Stimulated activated CD8-positive, alpha-beta memory T cell treated with anti-CD3 and anti-CD28 coated beads, Interleukin-7, amount 100 ng/mL, for 48 hours (primary cell): ENCODE results near the gene CES2.
"Not testable (repeated sequence)": the region's sequence is repeated elsewhere in the genome, so short reads cannot be mapped to it uniquely, and the experiment has no call there.

Experiments
- DNase-seq, 2 donors: peaks; one replicate each; pipeline ENCODE4 v3.0.0-alpha.2; 2020; ENCODE audit warnings: low read depth in 1 of 2; ENCODE audit errors: extremely low read depth in 1 of 2

The CES2 gene, protein sequence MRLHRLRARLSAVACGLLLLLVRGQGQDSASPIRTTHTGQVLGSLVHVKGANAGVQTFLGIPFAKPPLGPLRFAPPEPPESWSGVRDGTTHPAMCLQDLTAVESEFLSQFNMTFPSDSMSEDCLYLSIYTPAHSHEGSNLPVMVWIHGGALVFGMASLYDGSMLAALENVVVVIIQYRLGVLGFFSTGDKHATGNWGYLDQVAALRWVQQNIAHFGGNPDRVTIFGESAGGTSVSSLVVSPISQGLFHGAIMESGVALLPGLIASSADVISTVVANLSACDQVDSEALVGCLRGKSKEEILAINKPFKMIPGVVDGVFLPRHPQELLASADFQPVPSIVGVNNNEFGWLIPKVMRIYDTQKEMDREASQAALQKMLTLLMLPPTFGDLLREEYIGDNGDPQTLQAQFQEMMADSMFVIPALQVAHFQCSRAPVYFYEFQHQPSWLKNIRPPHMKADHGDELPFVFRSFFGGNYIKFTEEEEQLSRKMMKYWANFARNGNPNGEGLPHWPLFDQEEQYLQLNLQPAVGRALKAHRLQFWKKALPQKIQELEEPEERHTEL

DNA sequence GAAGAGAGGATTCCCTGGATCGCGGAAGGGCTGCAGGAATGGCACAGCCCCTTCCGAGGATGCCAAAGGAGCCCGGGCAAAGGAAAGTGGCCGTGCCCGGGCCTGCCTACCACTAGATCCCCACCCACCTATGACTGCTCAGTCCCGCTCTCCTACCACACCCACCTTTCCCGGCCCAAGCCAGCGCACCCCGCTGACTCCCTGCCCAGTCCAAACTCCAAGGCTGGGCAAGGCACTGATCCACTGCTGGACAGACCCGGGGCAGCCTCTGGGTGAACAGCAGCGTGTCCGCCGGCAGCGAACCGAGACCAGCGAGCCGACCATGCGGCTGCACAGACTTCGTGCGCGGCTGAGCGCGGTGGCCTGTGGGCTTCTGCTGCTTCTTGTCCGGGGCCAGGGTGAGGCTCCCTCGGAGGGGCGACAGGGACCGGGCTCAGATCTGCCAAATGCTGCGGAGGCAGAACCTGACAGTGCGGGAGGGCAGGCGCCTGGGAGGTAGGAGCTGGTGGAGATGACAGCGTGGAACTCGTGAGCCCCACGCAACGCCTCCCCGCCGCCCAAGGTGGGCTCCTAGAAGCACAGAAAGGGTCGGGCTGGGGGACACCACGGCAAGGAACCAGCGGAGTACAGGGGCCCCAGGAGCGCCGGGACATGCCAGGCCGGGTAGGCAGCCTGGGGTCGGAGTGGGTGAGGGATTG lies at the start of gene CES2:
TSS of gene CES2 (plus strand) at position 203 of the 698 bp plus-strand sequence. CDS start at position 323, 120 bp downstream.
- no peak for DNase-seq

DNA sequence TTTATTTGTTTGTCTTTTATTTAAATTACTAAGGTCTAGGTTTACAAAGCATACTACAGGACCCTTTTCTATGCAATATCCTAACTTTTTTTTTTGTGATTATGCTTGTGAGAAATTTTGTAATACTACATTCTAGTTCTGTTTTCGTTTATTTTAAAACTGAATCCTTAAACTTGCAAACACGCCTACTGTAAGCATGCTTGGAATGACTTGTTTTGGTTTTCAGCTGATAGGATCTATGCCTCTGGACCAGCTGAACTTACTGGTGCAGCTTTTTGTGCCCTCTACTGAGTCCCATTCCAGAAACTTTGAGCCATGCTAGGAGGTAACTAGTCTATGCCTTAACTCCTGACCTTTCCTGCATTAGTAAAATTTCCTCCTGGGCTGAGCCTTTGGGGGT lies 49.0 kb upstream of the CES2 start:
- no peak for DNase-seq

DNA sequence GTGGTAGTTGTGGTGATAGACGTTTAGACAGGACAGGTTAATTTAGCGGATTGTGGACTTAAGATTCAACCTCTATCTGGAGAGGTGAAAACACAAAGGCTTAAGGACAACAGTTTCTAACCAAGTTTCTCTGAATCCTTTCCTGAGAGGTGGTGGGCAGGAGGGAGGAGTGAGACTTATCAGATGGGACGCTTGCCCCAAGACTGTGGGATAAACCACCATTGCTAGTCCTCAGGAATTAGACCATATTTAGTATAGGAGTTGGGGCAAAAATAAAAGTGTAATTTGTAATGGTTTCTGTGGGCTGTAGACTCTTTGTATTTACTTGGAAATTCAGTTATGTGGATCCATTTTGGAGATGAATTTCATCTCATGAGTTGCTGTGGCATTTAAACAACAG lies 48.4 kb upstream of the CES2 start:
- DNase-seq: no peak

DNA sequence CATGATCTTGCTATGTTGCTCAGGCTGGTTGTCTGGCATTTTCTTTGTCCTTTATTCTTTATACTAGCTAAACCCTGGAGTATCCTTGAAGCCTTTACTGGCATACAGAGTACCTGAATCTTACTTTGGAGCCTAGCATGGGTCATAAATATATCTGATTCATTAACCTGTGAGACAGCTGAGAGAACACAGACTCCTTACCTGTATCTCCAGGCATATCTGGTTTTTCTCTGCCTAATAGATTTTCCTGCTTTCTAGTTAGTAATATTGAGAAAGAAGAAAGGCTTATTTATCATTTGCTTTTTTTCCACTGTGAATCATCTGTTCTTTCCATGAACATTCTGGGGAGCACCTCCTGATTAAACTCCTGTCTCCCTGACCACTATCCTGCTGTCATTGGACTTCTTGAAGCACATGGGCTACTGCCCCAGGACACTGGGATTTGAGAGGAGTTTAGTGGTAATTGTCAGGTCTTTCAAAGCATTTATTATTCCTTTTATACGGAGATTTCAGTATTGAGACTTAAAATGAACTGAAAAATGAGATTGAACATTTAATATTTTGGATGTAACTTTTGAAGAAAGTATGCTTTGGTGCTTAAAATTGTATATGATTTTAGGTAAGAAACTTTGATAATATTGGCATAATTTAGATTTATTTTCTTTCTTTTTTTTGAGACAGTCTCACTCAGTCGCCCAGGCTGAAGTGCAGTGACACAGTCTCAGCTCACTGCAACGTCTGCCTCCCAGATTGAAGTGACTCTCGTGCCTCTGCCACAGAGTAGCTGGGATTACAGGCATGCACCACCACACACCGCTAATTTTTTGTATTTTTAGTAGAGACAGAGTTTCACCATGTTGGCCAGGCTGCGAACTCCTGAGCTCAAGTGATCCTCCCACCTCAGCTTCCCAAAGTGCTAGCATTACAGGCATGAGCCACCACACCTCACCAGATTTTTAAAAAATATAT lies 46.4 kb upstream of the CES2 start:
- DNase-seq: no peak

DNA sequence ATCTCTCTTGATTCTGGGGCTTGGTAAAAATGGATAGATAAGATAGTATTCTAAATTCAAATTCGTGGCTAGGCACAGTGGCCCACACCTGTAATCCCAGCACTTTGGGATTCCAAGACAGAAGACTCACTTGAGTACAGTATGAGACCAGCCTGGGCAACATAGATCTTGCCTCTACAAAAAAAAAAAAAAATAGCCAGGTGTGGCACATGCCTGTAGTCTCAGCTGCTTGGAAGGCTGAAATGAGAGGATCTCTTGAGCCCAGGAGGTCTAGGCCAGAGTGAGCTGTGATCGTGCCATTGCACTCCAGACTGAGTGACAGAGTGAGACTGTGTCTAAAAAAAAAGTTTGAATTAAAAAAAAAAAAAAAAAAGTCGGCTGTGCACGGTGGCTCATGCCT lies 45.7 kb upstream of the CES2 start:
- no peak for DNase-seq

DNA sequence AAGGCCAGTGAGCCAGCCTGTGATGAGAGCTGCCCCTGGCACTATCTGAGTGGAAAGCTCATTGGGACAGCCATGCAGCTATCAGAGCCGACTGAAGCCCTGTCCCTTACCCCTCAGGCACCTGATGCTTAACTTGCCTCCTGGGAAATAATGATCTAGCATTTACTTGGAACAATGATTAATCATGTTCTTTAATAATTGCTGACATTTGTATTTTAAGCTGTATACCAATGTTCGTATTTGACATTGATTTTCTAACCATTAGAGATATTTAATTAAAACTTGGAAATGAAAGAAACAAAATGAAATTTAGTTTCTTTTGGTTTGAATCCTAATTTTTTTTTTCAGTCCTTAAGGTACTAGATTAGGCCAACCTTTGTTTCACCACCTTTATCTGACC lies 44.5 kb upstream of the CES2 start:
- no peak for DNase-seq

DNA sequence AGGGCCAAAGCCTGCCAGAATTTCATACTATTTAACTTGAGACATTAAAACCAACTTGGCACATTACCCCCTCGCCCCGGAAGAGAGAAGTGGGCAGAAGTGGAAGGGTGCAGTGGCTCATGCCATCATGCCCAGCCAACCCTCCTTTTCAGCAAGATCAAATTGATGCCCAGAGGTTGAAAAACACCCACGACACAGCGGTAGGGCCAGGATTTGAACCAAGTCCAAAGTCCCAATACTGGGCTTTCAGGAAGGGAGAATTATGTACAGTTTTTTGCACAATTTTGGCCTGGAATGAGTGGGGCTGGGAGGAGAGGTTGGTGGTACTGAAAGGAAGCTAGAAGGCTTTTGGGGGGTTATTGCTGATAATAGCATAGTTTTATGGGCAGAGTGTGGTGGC lies 44.0 kb upstream of the CES2 start:
- no peak for DNase-seq

DNA sequence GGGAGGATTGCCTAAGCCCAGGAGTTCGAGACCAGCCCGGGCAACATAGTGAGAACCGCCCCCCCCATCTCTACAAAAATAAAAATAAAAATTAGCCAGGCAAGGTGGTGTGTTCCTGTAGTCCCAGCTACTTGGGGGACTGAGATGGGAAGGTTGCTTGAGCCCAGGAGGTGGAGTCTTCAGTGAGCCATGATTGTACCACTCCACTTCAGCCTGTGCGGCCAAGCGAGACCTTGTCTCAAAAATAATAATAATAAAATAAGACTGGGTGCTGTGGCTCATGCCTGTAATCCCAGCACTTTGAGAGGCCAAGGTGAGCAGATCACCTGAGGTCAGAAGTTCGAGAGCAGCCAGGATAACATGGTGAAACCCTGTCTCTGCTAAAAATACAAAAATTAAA lies 43.5 kb upstream of the CES2 start:
- DNase-seq: no peak

DNA sequence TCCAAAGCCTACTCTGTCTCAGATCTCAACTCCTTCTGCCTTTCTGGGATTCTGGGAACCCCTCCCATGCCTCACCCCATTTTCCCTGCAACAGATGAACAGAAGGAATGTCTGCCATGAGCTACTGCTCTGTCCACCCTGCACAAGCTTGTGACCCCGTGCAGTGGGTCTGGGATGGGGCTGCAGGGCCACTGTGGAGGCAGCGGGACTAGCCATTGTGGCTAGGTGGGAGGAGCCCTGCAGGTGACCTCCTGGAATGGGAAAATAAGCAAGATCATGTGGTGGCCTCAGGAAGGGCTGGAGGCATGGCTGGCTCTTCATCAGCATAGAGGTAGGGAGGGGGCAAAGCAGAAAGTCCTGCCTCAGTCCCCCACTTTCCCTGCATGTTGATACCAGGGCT lies 41.3 kb upstream of the CES2 start:
- DNase-seq: no peak

DNA sequence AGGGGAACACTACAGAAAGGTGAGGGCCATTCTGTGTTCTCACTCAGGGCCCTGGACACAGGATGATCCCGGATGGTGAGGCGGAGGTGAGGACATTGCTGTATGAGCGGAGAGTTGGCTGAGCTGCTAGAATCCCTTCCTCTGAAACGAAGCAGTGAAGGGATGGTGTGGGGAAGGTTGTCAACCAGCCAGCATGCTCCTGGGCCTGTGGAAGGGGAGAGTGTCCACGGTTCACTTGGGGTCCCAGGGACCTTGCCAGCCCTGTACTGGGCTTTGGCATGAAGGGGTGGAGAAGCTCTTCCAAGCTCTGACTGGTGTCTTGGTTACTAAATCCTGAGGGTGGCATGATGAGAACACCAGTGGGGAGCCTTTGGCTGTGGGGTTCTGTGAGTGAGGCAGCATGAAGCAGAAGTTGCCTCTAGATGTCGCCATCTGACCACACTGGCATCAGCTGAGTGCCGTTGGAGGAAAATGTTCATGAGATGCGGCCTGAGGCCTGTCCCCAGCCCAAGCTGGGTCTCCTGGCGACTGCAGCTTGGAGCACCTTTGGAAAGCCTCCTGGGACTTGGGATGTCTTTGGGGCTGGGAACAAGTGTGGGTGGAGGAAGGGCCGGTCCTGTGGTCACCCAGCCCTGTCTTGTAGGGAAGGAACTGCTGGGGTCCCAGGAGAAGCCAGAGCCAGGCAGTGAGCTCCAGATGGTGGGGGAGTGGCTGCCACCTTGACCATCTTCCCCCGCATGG lies 40.2 kb upstream of the CES2 start:
- no peak for DNase-seq

DNA sequence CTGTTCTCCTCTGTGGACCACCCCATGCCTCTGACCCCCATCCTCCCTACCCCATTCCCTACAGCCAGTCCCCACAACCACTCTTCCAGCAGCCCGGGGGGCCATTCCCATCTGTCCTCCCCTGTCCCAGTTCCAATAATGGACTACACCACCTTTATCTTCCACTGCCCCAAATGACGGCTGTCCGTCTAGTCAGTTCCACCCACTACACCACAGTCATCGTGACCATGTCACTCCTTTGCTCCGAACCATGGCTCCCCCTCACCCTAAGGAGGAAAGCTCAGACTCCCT lies 39.7 kb upstream of the CES2 start:
- DNase-seq: no peak

DNA sequence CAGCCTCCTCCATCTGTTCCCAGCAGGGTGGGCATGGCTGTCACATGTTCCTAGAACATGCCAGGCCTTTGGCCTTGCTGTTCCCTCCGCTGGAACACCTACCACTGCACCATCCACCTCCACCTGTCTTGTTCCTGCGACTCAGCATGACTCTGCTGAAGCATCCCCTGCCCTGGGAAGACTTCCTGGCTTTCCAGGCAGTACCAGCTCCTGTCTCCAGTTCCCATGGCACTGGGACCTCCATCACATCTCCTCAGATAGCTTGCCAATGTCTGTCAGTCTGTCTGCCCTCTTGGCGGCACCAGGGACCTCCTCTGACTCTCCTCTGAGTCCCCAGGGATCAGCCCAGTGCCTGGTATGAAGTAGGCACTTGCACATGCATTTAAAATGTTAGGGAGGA lies 39.3 kb upstream of the CES2 start:
- no peak for DNase-seq

DNA sequence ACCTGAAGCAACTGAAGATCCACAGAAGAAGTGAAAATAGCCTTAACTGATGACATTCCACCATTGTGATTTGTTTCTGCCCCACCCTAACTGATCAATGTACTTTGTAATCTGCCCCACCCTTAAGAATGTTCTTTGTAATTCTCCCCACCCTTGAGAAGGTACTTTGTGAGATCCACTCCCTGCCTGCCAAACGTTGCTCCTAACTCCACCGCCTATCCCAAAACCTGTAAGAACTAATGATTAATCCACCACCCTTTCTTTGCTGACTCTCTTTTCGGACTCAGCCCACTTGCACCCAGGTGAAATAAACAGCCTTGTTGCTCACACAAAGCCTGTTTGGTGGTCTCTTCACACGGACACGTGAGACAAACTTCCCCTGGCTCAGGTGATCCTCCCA lies 38.6 kb upstream of the CES2 start:
- DNase-seq: not testable (repeated sequence)

DNA sequence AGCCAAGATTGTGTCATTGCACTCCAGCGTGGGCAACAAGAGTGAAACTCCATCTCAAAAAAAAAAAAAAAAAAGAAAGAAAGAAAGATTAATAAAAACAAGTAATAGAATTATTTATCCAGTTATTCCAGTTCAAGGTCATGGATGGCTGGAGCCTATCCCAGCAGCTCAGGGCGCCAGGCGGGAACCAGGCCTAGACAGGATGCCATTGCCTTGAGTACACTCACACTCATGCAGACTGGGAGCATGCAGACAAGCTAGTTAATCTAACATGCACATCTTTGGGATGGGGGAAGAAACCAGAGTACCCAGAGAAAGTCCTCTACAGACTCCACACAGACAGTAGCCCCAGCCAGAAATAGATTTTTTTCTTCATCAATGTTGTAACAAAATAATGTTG lies 37.1 kb upstream of the CES2 start:
- DNase-seq: no peak

DNA sequence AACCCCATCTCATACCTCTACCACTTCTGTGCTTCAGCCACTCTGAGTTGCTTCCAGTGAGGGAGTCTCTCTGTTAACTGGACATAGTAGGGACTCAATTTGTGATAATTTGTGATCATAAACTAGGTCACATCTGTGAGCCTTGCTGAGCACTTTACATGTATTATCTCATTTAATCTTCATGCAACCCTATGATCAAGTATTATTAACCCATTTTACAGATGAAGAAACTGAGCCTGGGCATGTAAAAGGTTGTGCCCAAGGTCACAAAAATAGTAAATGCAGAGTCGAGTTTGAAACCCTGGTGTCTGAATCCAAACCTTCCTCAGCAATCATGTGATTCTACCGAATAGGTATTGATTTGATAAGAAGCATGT lies 36.4 kb upstream of the CES2 start:
- DNase-seq: no peak

DNA sequence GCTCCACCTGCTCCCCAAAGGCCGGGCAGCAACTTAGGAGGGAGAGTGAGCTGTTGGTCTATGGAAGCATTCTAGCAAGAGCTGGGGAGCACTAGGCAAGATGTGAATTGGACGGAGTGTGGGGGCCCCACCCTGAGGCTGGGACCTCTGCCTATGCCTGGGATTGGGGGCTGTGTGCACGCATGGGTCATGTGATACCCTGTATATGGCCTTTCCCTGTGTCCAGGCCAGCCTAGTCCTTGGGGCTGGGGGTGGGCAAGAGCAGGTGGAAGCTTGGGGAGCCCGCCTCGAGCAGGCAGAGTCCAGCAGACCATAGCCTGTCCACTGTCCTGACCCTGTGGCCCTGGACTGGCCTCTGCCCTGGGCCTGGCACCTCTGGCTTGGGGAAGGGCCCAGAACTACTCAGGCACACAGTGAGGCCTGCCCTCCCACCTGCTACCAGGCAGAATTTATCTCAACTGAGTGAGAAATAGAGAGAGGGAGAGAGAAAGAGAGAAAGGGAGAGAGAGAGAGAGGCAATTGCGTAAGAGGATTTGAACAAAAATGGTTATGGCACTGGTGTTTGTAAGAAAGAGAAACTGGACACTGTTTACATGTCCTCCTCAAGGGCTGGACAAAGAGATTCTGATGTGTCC lies 35.9 kb upstream of the CES2 start:
- no peak for DNase-seq

DNA sequence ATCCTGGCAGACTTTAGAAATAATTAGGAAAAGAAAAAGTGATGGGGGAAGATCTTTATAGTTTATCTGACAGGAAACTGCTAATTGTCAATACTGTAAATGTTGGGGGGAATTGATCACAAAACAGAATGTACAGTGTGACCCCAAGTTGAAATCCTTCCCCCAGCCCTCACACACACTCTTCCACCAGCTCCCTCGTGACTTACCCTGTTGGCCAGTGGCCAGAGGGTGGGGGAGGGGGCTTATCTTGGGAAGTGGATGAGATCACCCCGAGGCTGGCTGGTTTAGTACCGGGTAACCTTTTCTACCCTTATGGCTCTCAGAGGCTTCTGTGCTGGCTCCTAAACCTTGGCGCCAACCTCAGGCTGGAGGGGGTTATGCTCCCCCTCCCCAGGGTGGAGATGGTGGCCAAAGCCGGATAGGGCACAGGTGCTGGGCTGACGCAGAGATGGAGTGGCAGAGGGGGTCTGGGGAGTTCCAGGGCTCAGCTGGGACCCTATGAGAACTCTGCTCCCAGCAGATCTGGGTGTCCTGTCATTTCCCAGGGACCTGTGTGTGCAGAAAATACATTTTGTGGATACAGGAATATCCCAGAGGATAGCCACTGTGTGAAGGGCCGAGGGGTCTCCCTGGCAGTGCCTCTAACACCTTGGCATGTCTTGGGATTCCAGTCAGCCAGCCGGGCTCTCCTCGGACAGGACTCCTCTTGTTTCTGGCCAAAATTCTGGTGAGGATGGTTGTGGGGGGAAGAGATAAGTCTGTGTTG lies 35.2 kb upstream of the CES2 start:
- no peak for DNase-seq

DNA sequence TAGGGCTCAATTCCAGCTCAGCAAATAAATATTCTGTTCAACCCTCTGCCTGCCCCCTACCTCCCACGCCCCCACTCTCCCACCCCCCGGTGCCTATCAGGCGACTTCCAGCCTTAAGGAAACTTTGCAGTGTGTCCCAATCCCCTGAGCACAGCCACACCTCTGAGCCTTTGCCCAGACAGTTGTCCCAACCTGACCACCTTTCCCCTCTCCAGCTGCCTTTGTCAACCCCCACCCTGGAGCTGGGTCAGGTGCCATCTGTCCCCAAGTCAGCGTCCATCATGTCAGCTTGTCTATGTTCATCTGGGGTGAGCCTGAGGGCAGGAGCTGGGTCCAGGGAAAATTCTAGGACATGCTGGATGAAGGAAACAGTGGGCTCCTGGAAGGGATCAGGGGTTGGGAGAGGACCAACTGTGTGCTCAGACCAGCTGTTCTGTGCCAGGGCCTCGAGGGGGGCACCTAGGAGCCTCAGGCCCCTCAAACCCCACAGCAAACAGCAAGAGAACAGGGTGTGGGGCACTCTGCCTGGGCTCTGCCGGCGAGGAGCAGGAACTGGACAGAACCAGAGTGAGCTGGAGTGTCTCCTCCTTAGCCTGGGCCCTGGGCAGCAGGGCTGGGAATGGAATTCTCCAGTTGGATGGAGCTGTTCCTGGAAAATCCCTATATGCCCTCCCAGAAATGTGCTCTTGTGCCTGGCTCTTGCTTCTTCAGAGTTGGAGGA lies 34.4 kb upstream of the CES2 start:
- no peak for DNase-seq

DNA sequence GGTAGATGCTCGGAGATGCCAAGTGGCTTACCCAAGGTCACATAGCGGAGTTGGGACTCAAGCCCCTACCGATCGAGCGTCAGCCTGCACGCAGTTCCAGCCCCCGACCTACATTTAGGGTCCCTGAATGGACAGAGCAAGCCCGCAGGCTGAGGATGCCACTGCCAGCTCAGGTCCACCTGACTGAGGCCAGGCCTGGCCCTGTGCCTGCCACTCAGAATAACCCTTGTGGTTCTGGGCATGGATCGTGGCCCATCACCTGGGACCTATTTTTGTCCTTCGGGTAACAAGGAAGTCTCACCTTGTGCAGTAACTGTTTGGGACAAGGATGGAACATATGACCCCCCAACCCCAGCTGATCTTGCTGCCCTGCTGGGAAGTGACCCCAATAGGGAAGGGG lies 33.7 kb upstream of the CES2 start:
- DNase-seq: no peak
